AG04449 (cell line): ENCODE results near the gene COPA.

Experiments used
- CTCF ChIA-PET: fragments of 350-600 bp; formaldehyde crosslinking; extraction: SDS; loops from one replicate; lab custom pipeline; 2021; ENCODE audit warnings: antibody characterized with exemption; lab: Yijun Ruan, JAX
- POLR2A ChIA-PET: fragments of 400-600, 350-600 bp; formaldehyde crosslinking; extraction: SDS; loops from one replicate; lab custom pipeline; 2020; ENCODE audit warnings: antibody characterized with exemption, inconsistent platforms; lab: Yijun Ruan, JAX
- DNase-seq: peaks from one replicate; pipeline ENCODE4 v3.0.0-alpha.2; 2010; ENCODE audit warnings: low read depth, low spot score
- H3K4me3 ChIP-seq: 2 replicates; pipeline ENCODE4 v1.5.1; 2011; ENCODE audit warnings: low read depth, mild to moderate bottlenecking, control low read depth, low read length
- TF ChIP-seq, protein P1 (sequence below): IDR thresholded peaks from one replicate; pipeline ENCODE4 v1.5.1; 2011; ENCODE audit warnings: mild to moderate bottlenecking, moderate library complexity, low read length, control low read depth, inconsistent platforms; ENCODE audit not compliant: insufficient read depth; ENCODE audit errors: missing control alignments

COPA gene

DNA sequence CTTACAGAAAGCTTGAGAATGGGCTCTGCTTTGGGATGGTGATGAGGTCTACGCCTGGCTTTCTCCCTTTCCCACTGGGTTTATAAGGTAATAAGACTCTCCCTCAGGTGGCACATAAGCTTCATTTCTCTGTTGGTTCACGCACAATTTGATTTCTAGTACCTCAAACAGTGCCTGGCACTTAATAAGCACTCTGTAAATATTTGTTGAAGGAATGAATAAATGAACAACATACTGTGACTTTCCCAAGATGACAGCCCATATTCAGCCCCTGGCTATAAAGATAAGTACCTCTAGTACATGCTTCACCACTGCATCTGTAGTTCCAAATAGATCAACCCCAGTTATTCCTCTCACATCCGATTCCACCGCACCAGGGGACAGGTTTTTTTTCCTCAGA lies 17.8 kb downstream of the COPA start:
- POLR2A ChIA-PET: no interaction called here
- DNase-seq: no peak
- CTCF ChIA-PET: interaction anchor here (1.0 to 9.9 kb wide), 4 partner anchors 9 to 34 kb away, joined by 3 to 64 read pairs (median 4); no protein-coding TSS in a partner anchor
- no peak overlapping the region for H3K4me3 ChIP-seq
- TF ChIP-seq, protein P1, sequence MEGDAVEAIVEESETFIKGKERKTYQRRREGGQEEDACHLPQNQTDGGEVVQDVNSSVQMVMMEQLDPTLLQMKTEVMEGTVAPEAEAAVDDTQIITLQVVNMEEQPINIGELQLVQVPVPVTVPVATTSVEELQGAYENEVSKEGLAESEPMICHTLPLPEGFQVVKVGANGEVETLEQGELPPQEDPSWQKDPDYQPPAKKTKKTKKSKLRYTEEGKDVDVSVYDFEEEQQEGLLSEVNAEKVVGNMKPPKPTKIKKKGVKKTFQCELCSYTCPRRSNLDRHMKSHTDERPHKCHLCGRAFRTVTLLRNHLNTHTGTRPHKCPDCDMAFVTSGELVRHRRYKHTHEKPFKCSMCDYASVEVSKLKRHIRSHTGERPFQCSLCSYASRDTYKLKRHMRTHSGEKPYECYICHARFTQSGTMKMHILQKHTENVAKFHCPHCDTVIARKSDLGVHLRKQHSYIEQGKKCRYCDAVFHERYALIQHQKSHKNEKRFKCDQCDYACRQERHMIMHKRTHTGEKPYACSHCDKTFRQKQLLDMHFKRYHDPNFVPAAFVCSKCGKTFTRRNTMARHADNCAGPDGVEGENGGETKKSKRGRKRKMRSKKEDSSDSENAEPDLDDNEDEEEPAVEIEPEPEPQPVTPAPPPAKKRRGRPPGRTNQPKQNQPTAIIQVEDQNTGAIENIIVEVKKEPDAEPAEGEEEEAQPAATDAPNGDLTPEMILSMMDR: no peak

DNA sequence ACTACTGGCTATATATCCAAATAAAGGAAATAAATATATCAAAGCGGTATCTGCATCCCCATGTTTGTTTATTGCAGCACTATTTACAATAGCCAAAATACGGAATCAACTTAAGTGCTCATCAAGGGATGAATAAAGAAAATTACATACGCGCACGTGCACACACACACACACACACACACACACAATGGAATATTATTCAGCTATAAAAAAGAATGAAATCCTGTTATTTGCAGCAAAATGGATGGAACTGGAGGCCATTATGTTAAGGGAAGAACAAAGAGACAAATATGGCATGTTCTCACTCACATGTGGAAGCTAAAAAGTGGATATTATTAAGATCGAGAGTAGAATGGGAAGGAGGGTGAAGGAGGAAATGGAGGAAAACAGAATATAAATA lies 20.2 kb downstream of the COPA start:
- TF ChIP-seq, protein P1: no peak
- ChIA-PET POLR2A (no interaction called here), CTCF (interaction anchor here (0.7 to 9.9 kb wide), 2 partner anchors 16 to 32 kb away, joined by 3 to 64 read pairs; no protein-coding TSS in a partner anchor)
- no peak overlapping the region for H3K4me3 ChIP-seq
- no peak for DNase-seq

GRCh38 chr1:160315359-160315758 lies 27.7 kb downstream of the COPA start:
- DNase-seq: no peak
- ChIA-PET CTCF (interaction anchor here (1.2 to 1.9 kb wide), 4 partner anchors 22 to 31 kb away, joined by 3 to 15 read pairs (median 3); partner anchors contain the start of gene PEX19), POLR2A (interaction anchor here (0.6 kb wide), 1 partner anchor 15 kb away, joined by 4 read pairs; no protein-coding TSS in a partner anchor)
- H3K4me3 ChIP-seq: no peak overlapping the region
- TF ChIP-seq, protein P1: no peak

DNA sequence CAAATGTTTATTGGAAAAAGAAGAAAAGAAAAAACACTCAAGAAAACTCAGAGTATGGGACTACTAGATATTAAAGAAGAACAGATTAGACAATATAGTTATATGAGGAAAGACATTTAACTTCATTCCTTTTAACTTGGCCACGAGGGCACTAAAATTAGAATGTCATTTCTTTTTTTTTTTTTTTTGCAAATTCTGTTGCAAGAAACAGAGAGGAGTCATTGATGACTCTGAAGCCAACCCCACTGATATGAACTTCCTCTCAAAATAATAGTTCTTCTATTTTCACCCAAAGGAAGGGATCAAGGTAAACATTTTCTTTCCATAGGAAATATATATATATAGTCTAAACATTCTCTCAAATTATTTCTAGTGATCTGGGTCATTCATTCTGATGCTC lies 33.5 kb downstream of the COPA start:
- TF ChIP-seq, protein P1: no peak
- ChIA-PET CTCF (interaction anchor here (1.2 to 14.0 kb wide), 3 partner anchors 18 to 67 kb away, joined by 3 to 170 read pairs (median 4); no protein-coding TSS in a partner anchor), POLR2A (no interaction called here)
- no peak for DNase-seq
- no peak overlapping the region for H3K4me3 ChIP-seq

- no peak overlapping the region for H3K4me3 ChIP-seq
These were observed 33.9 kb downstream of the COPA start for GRCh38 chr1:160309185-160309557.

GRCh38 chr1:160308451-160309184 lies 34.4 kb downstream of the COPA start:
- no peak overlapping the region for H3K4me3 ChIP-seq
- TF ChIP-seq, protein P1: no peak
- CTCF ChIA-PET: interaction anchor here (0.9 to 14.0 kb wide), 5 partner anchors 11 to 68 kb away, joined by 3 to 170 read pairs (median 4); no protein-coding TSS in a partner anchor
- POLR2A ChIA-PET: interaction anchor here (0.8 kb wide), 1 partner anchor 20 kb away, joined by 3 read pairs; no protein-coding TSS in a partner anchor
- no peak for DNase-seq

More at GRCh38 chr1:160309185-160309557, 33.9 kb downstream of the COPA start:
- ChIA-PET CTCF (interaction anchor here (1.2 to 14.0 kb wide), 4 partner anchors 12 to 67 kb away, joined by 3 to 170 read pairs (median 4); no protein-coding TSS in a partner anchor), POLR2A (no interaction called here)
- no peak for DNase-seq
- TF ChIP-seq, protein P1: no peak
